ENCODE measurements around the gene KATNIP.

DNA sequence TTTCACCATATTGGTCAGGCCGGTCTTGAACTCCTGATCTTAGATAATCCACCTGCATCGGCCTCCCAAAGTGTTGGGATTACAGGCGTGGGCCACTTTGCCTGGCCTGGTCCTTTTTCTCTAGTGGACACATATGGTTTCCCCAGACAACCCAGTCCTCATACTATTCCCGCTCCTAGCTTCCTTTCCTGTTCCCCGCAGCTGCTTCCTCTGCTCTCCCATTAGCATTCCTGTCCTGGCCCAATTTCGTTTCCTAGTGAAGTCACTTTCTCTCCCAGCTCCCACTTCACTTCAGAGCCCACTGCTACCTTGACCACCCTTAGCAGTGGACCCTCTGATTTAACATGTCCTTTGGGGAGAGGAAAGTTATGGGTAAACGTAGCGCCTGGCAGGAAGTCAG is 11.3 kb downstream of the KATNIP start:
- TF ChIP-seq, protein P1, sequence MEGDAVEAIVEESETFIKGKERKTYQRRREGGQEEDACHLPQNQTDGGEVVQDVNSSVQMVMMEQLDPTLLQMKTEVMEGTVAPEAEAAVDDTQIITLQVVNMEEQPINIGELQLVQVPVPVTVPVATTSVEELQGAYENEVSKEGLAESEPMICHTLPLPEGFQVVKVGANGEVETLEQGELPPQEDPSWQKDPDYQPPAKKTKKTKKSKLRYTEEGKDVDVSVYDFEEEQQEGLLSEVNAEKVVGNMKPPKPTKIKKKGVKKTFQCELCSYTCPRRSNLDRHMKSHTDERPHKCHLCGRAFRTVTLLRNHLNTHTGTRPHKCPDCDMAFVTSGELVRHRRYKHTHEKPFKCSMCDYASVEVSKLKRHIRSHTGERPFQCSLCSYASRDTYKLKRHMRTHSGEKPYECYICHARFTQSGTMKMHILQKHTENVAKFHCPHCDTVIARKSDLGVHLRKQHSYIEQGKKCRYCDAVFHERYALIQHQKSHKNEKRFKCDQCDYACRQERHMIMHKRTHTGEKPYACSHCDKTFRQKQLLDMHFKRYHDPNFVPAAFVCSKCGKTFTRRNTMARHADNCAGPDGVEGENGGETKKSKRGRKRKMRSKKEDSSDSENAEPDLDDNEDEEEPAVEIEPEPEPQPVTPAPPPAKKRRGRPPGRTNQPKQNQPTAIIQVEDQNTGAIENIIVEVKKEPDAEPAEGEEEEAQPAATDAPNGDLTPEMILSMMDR (IDR thresholded peaks at IDR 0.05) = no peak
- no peak for TF ChIP-seq ZBTB33 (IDR thresholded peaks at IDR 0.05; ENCODE audit: borderline replicate concordance, low read depth)
- no peak for TF ChIP-seq TCF12 (IDR thresholded peaks at IDR 0.05)
- TF ChIP-seq RXRA (IDR thresholded peaks at IDR 0.05; ENCODE audit: borderline replicate concordance, low read depth) = no peak
- no peak for TF ChIP-seq POLR2AphosphoS5 (IDR thresholded peaks at IDR 0.05; ENCODE audit: low read depth, low read length)
- TF ChIP-seq RFX5 (IDR thresholded peaks at IDR 0.05; ENCODE audit: low read length) = no peak
- TF ChIP-seq, protein P2, sequence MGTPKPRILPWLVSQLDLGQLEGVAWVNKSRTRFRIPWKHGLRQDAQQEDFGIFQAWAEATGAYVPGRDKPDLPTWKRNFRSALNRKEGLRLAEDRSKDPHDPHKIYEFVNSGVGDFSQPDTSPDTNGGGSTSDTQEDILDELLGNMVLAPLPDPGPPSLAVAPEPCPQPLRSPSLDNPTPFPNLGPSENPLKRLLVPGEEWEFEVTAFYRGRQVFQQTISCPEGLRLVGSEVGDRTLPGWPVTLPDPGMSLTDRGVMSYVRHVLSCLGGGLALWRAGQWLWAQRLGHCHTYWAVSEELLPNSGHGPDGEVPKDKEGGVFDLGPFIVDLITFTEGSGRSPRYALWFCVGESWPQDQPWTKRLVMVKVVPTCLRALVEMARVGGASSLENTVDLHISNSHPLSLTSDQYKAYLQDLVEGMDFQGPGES (IDR thresholded peaks at IDR 0.05; ENCODE audit: low read depth, low read length) = no peak
- no peak for TF ChIP-seq YY1 (IDR thresholded peaks at IDR 0.05; ENCODE audit: low read depth)
- no peak for TF ChIP-seq REST (IDR thresholded peaks at IDR 0.05; ENCODE audit: low read depth, low read length)
- TF ChIP-seq SIN3A (IDR thresholded peaks at IDR 0.05; ENCODE audit: borderline replicate concordance, low read depth, low read length) = no peak

Measured in SK-N-SH (cell line).